Measurements from ENCODE around the gene NRSN1.
"Not testable (repeated sequence)": the region's sequence is repeated elsewhere in the genome, so short reads cannot be mapped to it uniquely, and the experiment has no call there.

Gene NRSN1

GRCh38 chr6:24140591-24140990, 14.6 kb downstream of the NRSN1 start:
- DNase-seq (ENCODE audit: low read depth, low spot score) = no peak

DNA sequence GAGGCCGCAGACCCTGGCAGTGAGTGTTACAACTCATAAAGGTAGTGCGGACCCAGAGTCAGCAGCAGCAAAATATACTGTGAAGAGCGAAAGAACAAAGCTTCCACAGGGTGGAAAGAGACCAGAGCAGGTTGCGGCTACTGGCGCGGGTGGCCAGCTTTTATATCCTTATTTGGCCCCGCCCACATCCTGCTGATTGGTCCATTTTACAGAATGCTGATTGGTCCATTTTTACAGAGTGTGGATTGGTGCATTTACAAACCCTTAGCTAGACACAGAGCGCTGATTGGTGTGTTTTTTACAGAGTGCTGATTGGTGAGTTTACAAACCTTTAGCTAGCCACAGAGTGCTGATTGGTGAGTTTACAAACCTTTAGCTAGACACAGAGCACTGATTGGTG, 16.7 kb downstream of the NRSN1 start:
- DNase-seq (ENCODE audit: low read depth, low spot score) = not testable (repeated sequence)

GRCh38 chr6:24145690-24146131, 19.7 kb downstream of the NRSN1 start:
- no peak for DNase-seq (ENCODE audit: low read depth, low spot score)

- DNase-seq (ENCODE audit: low read depth, low spot score) = no peak
Measured at GRCh38 chr6:24146871-24147270, 20.9 kb downstream of the NRSN1 start.

GRCh38 chr6:24147511-24148153, 21.6 kb downstream of the NRSN1 start:
- no peak for DNase-seq (ENCODE audit: low read depth, low spot score)

DNA sequence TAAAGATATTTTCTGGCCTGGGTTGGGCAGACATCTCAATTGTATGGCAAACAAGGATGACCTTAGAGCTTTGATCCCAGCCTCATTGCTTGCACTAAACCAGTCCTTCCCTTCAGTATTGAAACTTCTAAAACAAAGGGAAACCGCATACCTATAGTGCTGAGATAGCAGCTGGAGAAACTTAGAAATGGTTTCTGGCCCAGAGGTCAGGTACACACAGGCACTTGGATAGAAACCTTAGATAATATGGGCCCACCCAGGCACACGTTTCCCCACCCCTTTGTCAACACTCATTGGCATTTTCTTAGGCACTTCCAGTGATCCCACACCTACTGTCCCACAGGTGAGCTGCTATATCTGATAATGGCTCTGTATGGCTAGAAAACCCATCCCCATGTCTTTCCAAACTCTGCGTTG, 22.1 kb downstream of the NRSN1 start:
- DNase-seq (ENCODE audit: low read depth, low spot score) = no peak

DNA sequence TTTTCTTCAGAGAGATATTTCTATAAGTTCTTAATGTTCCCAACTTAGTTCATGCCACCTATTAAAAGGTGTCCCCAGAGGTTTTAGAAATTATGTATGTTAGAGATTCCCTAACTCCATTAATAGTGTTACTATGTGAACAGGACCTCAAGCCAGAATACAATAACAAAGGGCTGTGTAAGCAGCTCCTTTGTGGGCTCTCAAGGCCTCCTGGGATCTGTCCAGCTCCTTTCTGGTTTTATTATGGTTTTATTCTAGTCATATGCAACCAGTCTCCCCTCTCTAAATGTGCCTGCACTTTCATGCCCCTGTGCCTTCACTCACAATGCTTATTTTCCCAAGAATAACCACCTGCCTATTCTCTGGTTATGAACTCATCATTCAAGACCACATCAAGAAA, 22.7 kb downstream of the NRSN1 start:
- DNase-seq (ENCODE audit: low read depth, low spot score) = no peak

GRCh38 chr6:24149296-24149695, 23.3 kb downstream of the NRSN1 start:
- DNase-seq (ENCODE audit: low read depth, low spot score) = no peak

DNA sequence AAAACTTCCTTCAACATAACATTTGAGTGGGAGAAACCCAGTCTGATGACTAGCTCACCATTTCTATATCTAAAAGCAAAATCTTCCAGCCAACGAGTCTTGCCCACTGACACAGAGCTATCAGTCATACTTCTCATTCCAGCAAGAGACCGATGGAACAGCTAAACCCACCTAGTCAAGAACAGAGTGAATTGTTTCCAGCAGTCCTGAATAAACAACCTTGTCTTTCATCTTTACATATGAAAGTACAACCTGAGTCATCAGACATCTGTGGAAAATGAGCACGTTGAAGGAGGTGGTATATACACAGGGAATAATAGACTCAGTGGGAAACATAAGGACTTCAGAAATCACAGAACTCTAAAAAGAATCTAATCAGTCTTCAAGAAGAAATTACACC, 23.8 kb downstream of the NRSN1 start:
- DNase-seq (ENCODE audit: low read depth, low spot score) = no peak

- DNase-seq (ENCODE audit: low read depth, low spot score) = no peak
Measured at GRCh38 chr6:24152014-24152413, 26.0 kb downstream of the NRSN1 start.

DNA sequence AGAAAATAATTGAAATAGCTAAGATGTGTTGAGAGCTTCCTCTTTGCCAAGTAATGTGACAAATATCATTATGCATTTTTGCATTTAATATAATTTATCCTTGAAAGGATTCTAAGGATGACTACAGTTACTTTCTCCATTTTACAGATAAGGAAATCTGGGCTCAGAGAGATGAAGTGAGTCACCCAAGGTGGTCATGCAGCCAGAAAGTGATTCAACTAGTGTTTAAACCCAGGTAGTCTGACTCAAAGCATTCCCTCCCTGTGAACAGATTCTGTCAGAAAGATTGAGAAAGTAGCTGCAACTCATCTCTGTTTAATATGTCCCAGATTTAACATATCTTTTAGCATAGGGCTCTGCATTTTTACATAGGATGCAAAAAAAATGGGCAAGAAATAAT, 28.1 kb downstream of the NRSN1 start:
- DNase-seq (ENCODE audit: low read depth, low spot score) = no peak

GRCh38 chr6:24157886-24158285, 31.9 kb downstream of the NRSN1 start:
- no peak for DNase-seq (ENCODE audit: low read depth, low spot score)

- DNase-seq (ENCODE audit: low read depth, low spot score) = no peak
Measured at GRCh38 chr6:24183584-24183983, 57.6 kb downstream of the NRSN1 start.

DNA sequence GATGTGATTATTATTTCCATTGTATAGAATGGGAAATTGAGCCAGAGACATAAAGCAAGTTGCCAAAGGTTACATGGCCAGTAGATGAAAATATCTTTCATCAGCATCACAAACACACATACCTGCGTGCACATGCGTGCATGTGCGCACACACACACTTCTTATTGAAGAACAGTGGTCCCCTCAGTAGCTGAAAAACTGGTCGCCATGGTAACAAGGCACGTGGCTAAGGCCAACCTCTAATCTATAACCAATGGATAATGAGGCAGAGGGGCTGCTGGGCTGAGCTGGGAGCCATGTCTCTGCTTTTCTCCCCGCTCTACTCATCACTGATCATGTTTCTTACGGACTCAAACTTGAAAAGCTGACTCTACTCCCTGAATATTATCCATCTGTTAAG, 60.3 kb downstream of the NRSN1 start:
- DNase-seq (ENCODE audit: low read depth, low spot score) = no peak

- DNase-seq (ENCODE audit: low read depth, low spot score) = no peak
Measured at GRCh38 chr6:24187965-24188577, 62.1 kb downstream of the NRSN1 start.

- DNase-seq (ENCODE audit: low read depth, low spot score) = no peak
Measured at GRCh38 chr6:24188578-24189080, 62.6 kb downstream of the NRSN1 start.

DNA sequence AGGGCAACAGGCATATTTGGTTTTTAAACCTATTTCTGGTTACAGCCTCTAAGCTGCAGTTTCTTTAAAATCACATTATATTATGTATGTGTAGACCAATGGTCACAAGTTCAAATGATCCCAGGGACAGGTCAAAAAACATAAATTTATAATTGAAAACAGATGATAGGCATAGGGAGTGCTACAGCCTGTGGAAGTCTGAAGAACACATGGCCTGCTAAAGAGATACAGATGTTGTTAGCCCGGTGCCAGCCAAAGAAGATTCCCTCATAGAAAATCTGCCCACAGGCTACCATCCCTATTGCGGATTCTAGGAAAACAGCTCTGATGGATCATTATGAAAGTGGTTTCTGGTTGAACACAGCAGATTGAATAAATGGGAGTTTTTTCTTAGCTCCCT, 65.3 kb downstream of the NRSN1 start:
- DNase-seq (ENCODE audit: low read depth, low spot score) = no peak

DNA sequence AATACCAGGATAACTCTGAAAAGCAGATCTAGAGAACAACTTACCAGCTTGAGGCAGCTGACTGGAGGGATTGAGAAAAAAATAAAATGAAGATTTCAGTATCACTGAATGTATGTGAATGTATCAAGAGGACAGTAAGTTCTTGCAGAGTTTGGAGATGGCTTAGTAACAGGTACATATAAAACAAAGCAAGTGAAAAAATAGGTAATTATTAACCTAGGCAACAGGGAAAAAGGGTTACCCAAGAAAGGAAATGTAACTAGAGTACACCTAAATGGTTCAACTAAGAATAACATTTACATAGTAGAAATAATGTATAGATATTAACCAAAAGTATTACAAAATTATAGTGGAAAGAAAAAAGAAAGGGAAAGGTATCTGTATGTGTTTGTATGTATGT, 67.3 kb downstream of the NRSN1 start:
- no peak for DNase-seq (ENCODE audit: low read depth, low spot score)

DNA sequence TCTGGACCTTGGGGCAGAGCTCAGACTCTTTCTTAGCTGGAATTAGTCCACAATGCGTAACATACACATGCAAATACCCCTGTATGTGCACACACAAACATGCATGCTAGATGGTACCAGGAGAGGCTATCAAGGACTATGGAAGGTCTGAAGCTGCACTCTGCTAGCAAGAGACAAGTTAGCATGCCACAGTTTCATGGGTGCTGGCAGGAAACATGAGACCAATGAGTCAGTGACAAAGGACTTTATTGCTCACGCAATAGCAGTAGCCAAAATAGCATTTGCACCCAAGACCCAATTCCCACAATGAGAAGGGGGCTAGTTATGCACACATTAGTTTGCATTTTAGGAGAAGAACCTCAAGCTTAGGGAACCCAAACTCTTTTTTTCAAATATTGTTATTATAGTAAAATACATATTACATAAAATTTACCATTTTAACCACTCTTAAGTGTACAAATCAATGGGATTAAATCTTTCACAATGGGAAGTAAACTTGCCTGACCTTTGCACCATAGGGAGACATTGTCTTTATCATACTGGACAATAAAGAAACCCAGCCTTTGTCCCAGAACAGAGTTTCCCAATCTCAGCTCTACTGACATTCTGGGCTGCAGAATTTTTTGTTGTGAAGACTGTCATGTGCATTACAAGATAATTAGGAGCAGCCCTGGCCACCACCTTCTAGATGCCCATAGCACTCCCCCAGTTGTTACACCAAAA, 69.1 kb downstream of the NRSN1 start:
- no peak for DNase-seq (ENCODE audit: low read depth, low spot score)

DNA sequence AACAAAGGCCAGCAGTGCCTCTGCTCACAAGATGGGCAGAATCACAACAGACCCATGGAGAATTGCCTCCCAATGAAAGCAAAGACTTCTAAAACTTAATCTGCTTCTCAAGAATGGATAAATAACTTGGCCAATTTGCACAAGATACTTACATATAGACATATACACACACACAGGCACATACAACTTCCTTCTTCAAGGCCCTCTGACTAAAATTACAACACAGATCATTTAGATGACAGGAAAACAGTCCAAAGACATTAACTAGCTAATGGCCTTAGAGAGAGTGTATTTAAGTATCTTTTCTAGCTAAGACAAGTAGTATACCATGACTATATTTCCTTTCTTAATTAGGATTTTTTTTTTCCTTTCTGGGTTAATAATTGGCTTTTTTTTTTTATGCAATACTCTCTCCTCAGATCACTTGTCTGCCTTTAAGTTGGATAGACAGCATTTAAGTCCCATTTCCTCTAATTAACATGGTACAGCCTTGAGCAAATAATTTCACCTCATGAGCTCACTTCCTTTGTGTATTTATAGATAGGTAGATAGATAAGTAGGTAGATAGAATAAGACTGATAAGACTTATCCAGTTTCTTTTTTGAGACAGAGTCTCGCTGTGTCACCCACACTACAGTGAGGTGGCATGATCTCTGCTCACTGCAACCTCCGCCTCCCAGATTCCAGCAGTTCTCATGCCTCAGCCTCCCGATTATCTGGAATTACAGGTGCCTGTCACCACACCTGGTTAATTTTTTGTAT, 70.0 kb downstream of the NRSN1 start:
- no peak for DNase-seq (ENCODE audit: low read depth, low spot score)
